ENCODE data around the gene COL23A1. TPM values are rescaled to one million over a fixed set of nuclear protein-coding genes. Genes with fewer than 3 reads are reported as not detected.

The COL23A1 gene
- total RNA-seq, 1 experiment from 2014 or later: 15.0 TPM

DNA sequence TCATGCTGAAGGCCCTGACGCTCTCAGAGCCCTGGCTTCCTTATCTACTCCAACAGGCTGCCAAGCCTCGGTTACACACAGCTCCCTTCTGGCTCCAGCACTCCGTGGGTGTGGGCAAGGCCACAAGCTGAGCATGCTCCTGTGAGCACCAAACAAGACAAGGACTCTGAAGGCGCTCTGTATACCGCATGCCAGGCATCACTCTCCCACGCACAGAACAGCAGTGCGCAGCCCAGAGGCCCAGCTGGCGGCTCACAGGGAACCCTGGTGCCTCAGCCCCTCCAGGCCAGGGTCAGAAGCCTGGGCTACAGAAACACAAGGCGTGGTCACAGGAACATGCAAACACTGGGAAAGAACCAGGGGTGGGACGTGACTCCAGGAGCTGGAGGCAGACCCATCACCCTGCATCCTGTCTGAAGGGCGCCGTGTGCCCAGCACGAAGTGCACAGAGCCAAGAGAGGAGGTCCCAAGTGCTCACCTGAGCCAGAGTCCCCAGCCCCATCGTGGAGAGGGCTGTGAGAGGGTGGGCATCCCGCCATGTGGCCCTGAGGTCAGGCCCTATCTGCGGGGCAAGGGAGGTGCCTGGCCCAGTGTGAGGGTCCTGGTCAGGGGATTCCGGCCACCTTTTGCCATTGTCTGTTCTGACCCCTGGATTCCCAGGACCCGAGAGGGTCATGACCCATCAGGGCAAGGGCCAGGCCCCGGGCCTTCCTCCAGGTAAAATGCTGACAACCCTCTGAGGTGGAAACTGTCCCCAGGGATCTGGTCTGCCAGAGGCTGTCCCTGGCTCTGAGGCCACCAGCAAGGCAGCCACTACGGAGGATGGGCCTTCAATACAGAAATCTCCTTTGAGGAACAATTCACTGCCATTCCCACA is 54.7 kb downstream of the COL23A1 start (continued):
- TF ChIP-seq, protein P1, sequence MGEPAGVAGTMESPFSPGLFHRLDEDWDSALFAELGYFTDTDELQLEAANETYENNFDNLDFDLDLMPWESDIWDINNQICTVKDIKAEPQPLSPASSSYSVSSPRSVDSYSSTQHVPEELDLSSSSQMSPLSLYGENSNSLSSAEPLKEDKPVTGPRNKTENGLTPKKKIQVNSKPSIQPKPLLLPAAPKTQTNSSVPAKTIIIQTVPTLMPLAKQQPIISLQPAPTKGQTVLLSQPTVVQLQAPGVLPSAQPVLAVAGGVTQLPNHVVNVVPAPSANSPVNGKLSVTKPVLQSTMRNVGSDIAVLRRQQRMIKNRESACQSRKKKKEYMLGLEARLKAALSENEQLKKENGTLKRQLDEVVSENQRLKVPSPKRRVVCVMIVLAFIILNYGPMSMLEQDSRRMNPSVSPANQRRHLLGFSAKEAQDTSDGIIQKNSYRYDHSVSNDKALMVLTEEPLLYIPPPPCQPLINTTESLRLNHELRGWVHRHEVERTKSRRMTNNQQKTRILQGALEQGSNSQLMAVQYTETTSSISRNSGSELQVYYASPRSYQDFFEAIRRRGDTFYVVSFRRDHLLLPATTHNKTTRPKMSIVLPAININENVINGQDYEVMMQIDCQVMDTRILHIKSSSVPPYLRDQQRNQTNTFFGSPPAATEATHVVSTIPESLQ (CRISPR knock-in tag; IDR thresholded peaks at IDR 0.05): no peak
- TF ChIP-seq ZNF512 (CRISPR knock-in tag; IDR thresholded peaks at IDR 0.05; ENCODE audit: borderline replicate concordance) (no peak), ZNF396 (CRISPR knock-in tag; IDR thresholded peaks at IDR 0.05; ENCODE audit: borderline replicate concordance) (no peak), CBFB (CRISPR knock-in tag; IDR thresholded peaks at IDR 0.05; ENCODE audit: low read depth) (no peak), ETV6 (CRISPR knock-in tag; IDR thresholded peaks at IDR 0.05) (no peak), JUN (CRISPR knock-in tag; IDR thresholded peaks at IDR 0.05) (no peak), GTF2I (CRISPR knock-in tag; conservative IDR thresholded peaks at IDR 0.05) (no peak)
- TF ChIP-seq, protein P2, sequence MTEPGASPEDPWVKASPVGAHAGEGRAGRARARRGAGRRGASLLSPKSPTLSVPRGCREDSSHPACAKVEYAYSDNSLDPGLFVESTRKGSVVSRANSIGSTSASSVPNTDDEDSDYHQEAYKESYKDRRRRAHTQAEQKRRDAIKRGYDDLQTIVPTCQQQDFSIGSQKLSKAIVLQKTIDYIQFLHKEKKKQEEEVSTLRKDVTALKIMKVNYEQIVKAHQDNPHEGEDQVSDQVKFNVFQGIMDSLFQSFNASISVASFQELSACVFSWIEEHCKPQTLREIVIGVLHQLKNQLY (CRISPR knock-in tag; IDR thresholded peaks at IDR 0.05): no peak

DNA sequence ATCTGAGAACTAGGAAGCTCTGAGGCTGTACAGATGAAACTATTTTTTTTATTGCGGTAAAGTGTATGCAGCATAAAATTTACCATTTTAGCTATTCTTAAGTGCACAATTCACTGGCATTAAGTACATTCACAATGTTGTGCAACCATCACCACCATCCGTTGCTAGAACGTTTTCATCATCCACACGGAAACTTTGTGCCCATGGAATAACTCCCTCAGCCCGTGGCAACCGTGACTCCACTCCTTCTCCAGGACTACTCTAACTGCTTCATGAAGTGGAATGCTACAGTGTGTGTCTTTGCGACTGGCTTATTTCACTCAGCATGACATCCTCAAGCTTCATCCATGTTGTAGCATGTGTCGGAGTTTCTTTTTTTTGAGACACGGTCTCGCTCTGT is 57.1 kb downstream of the COL23A1 start:
- no peak for ATAC-seq
- ChIA-PET CTCF (interaction anchor here (1.1 to 1.7 kb wide), 2 partner anchors 57 to 72 kb away, joined by 3 to 5 read pairs; partner anchors contain the start of gene COL23A1), POLR2A (no interaction called here)

More for the DNA sequence above, 57.1 kb downstream of the COL23A1 start:
- no peaks in the 10 kb centered on the region for H3K36me3 Mint-ChIP-seq
- H3K27ac Mint-ChIP-seq: no peak overlapping the region
- peaks cover 8% of the 10 kb centered on the region for H3K4me1 Mint-ChIP-seq
- H3K27me3 Mint-ChIP-seq (ENCODE audit: low read depth): no peaks in the 10 kb centered on the region
- H3K4me3 Mint-ChIP-seq: no peak overlapping the region
- no peak for DNase-seq (ENCODE audit: low spot score)
- H3K9me3 Mint-ChIP-seq: no peaks in the 10 kb centered on the region
- TF ChIP-seq, protein P3, sequence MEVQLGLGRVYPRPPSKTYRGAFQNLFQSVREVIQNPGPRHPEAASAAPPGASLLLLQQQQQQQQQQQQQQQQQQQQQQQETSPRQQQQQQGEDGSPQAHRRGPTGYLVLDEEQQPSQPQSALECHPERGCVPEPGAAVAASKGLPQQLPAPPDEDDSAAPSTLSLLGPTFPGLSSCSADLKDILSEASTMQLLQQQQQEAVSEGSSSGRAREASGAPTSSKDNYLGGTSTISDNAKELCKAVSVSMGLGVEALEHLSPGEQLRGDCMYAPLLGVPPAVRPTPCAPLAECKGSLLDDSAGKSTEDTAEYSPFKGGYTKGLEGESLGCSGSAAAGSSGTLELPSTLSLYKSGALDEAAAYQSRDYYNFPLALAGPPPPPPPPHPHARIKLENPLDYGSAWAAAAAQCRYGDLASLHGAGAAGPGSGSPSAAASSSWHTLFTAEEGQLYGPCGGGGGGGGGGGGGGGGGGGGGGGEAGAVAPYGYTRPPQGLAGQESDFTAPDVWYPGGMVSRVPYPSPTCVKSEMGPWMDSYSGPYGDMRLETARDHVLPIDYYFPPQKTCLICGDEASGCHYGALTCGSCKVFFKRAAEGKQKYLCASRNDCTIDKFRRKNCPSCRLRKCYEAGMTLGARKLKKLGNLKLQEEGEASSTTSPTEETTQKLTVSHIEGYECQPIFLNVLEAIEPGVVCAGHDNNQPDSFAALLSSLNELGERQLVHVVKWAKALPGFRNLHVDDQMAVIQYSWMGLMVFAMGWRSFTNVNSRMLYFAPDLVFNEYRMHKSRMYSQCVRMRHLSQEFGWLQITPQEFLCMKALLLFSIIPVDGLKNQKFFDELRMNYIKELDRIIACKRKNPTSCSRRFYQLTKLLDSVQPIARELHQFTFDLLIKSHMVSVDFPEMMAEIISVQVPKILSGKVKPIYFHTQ (CRISPR knock-in tag; IDR thresholded peaks at IDR 0.05): no peak
- TF ChIP-seq CREM (CRISPR knock-in tag; IDR thresholded peaks at IDR 0.05) (no peak), TP53 (CRISPR knock-in tag; IDR thresholded peaks at IDR 0.05) (no peak), ZNF138 (CRISPR knock-in tag; conservative IDR thresholded peaks at IDR 0.05) (no peak), NR1H2 (CRISPR knock-in tag; IDR thresholded peaks at IDR 0.05) (no peak), FOXP1 (CRISPR knock-in tag; IDR thresholded peaks at IDR 0.05; ENCODE audit: borderline replicate concordance) (no peak), RORB (CRISPR knock-in tag; IDR thresholded peaks at IDR 0.05) (no peak), PRDM15 (CRISPR knock-in tag; IDR thresholded peaks at IDR 0.05) (no peak), HMGA2 (CRISPR knock-in tag; IDR thresholded peaks at IDR 0.05) (no peak), SMAD3 (CRISPR knock-in tag; IDR thresholded peaks at IDR 0.05; ENCODE audit: borderline replicate concordance) (no peak), SP1 (CRISPR knock-in tag; conservative IDR thresholded peaks at IDR 0.05) (no peak)
- TF ChIP-seq, protein P4, sequence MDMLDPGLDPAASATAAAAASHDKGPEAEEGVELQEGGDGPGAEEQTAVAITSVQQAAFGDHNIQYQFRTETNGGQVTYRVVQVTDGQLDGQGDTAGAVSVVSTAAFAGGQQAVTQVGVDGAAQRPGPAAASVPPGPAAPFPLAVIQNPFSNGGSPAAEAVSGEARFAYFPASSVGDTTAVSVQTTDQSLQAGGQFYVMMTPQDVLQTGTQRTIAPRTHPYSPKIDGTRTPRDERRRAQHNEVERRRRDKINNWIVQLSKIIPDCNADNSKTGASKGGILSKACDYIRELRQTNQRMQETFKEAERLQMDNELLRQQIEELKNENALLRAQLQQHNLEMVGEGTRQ (CRISPR knock-in tag; IDR thresholded peaks at IDR 0.05): no peak
